GM23248 (cell line): ENCODE measurements around the gene ASRGL1. TPM values are rescaled to one million over a fixed set of nuclear protein-coding genes. Genes with fewer than 3 reads are reported as not detected.
A peak's percentile ranks its signal among the peaks of the same experiment; 100 is the strongest.

Experiments
- DNase-seq: peaks from one replicate; pipeline ENCODE4 v3.0.0-alpha.2; 2015
- H2AFZ ChIP-seq: fragments of 200-600 bp; sonication (generic); 2 replicates; pipeline ENCODE4 v1.6.1; 2016; ENCODE audit warnings: antibody characterized with exemption
- H3F3A ChIP-seq: fragments of 200-600 bp; sonication (generic); 2 replicates; pipeline ENCODE4 v1.6.1; 2016; ENCODE audit warnings: mild to moderate bottlenecking, antibody characterized with exemption, mixed run types; ENCODE audit not compliant: insufficient read depth
- H3K27ac ChIP-seq: fragments of 200-600 bp; sonication (generic); 2 replicates; pipeline ENCODE4 v1.5.1; 2016; ENCODE audit warnings: mild to moderate bottlenecking
- H3K27me3 ChIP-seq: fragments of 200-600 bp; sonication (generic); replicated peaks from 2 replicates; pipeline ENCODE4 v1.6.1; 2016; ENCODE audit warnings: mild to moderate bottlenecking; ENCODE audit not compliant: insufficient read depth
- H3K36me3 ChIP-seq: fragments of 200-600 bp; sonication (generic); 2 replicates; pipeline ENCODE4 v1.6.1; 2016; ENCODE audit warnings: low read depth, mild to moderate bottlenecking
- H3K4me1 ChIP-seq: fragments of 200-600 bp; sonication (generic); 2 replicates; pipeline ENCODE4 v1.6.1; 2016; ENCODE audit warnings: mild to moderate bottlenecking; ENCODE audit not compliant: insufficient read depth
- H3K4me2 ChIP-seq: fragments of 200-600 bp; sonication (generic); one replicate; pipeline ENCODE4 v1.6.1; 2016; ENCODE audit warnings: mild to moderate bottlenecking; ENCODE audit not compliant: unreplicated experiment
- H3K4me3 ChIP-seq: fragments of 200-600 bp; sonication (generic); 2 replicates; pipeline ENCODE4 v1.5.1; 2016; ENCODE audit warnings: mild to moderate bottlenecking
- H3K79me2 ChIP-seq: fragments of 200-600 bp; sonication (generic); 2 replicates; pipeline ENCODE4 v1.6.1; 2016; ENCODE audit warnings: mild to moderate bottlenecking; ENCODE audit not compliant: insufficient read depth
- H3K9ac ChIP-seq: fragments of 200-600 bp; sonication (generic); 2 replicates; pipeline ENCODE4 v1.6.1; 2016; ENCODE audit warnings: mild to moderate bottlenecking
- H3K9me2 ChIP-seq: fragments of 200-600 bp; sonication (generic); 2 replicates; pipeline ENCODE4 v1.6.1; 2016; ENCODE audit warnings: mixed run types, mild to moderate bottlenecking, moderate library complexity; ENCODE audit not compliant: insufficient read depth
- H3K9me3 ChIP-seq: fragments of 200-600 bp; sonication (generic); one replicate; pipeline ENCODE4 v1.6.1; 2017; ENCODE audit warnings: low read depth
- H4K20me1 ChIP-seq: fragments of 200-600 bp; sonication (generic); 2 replicates; pipeline ENCODE4 v1.6.0; 2016; ENCODE audit not compliant: insufficient read depth
- EZH2 ChIP-seq: fragments of 200-600 bp; sonication (generic); IDR thresholded peaks from 2 replicates; pipeline ENCODE4 v1.6.1; 2018; ENCODE audit warnings: antibody characterized with exemption, mild to moderate bottlenecking; ENCODE audit not compliant: insufficient read depth, poor library complexity, severe bottlenecking
- EZH2phosphoT487 ChIP-seq: fragments of 200-600 bp; sonication (generic); IDR thresholded peaks from 2 replicates; pipeline ENCODE4 v1.6.1; 2018; ENCODE audit warnings: antibody characterized with exemption, moderate library complexity, mild to moderate bottlenecking, low read depth; ENCODE audit not compliant: insufficient read depth
- WGBS, 2 experiments: methylation state at CpG; one replicate each; pipeline ENCODE4 v1.1.6; 2015 to 2017; ENCODE audit warnings: low lambda C conversion rate in 2 of 2, low coverage in 1 of 2; ENCODE audit errors: missing lambda C conversion rate in 2 of 2; 5-methylcytosine and 5-hydroxymethylcytosine counted together
- in situ Hi-C: fragments of 300-500 bp; cut with MboI; formaldehyde crosslinking; loops from 2 replicates; pipeline ENCODE4 v1.15.0; 2020
- polyA plus RNA-seq: library from polyadenylated mRNA; unstranded; fragments of >200 nt; fragmentation: Nextera tagmentation; extraction: Ambion mirVana; gene quantifications from 2 replicates; pipeline ENCODE4 v1.2.1, GENCODE V29; 2016
- total RNA-seq: library from RNA; depleted of rRNA; stranded (reverse); fragments of >200 nt; shearing (Covaris generic); gene quantifications from 2 replicates; pipeline ENCODE4 v1.2.3, GENCODE V29; 2014

Gene ASRGL1
- total and polyA plus RNA-seq, 2 experiments from 2014 or later = 0.43 to 0.59 TPM

DNA sequence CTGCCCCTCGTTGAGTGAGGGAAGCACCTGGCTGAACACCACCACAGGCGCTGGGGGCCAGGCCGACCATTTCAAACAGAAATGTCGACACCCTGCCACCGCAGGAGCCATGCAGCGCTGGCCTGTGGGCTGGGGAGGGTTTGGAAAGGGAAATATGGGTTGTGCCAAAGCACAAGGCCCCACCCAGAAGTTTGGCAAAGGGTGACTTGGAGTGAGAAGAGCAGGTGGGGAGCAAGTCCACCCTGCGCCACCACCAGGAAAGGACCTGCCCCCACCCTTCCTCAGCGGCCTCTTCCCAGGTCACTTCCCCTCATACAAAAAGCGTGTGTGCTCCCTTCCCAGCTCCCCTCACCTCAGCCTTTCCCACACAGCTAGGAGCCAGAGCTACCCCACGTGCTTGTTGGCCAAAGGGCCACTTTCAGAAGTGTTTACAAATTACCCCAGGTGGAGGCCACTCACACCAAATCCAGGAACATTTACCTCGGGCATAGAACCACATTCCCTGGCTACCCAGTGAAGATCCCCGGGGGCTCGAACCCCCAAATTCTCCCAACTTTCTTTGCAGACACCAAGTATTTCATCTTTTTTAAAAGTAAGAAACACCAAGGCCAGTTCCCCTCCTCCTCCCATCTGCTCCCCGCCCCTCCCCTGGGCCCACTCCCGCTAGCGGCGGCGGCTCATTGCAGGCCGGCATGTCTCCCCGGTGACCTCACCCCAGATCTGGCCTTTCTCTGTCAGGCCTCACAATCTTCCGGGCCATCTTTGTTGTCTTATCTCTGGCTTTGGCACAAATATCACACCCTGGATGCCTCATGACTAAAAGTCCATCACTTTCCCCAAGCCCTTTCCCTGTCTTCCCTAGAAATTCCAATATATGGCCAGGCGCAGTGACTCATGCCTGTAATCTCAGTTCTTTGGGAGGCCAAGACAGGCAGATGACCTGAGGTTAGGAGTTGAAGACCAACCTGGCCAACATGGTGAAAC, 61.1 kb downstream of the ASRGL1 start:
- Histone ChIP-seq H3K27me3 (no peaks in the 10 kb centered on the region), H2AFZ (no peak overlapping the region), H3K9me3 (no peaks in the 10 kb centered on the region), H3K9me2 (no peaks in the 10 kb centered on the region), H3K36me3 (no peaks in the 10 kb centered on the region), H3K27ac (peak overlapping the region; percentile 15), H3K79me2 (no peaks in the 10 kb centered on the region), H3F3A (peaks cover 16% of the 10 kb centered on the region), H3K9ac (no peak overlapping the region), H3K4me1 (peaks cover 53% of the 10 kb centered on the region), H3K4me2 (peak overlapping the region; percentile 10), H3K4me3 (no peak overlapping the region), H4K20me1 (no peaks in the 10 kb centered on the region)
- peak; percentile 56 for DNase-seq
- TF ChIP-seq EZH2phosphoT487 (no peak), EZH2 (no peak)
- WGBS, 2 experiments = 28 to 32% methylated on average over 21 to 22 of the region's 22 CpGs
- in situ Hi-C loops = loop anchor here (10.0 to 25.0 kb wide), 2 partner anchors 156 to 289 kb away; partner anchors contain the start of genes LRRN4CL and UBXN1

GRCh38 chr11:62399172-62399877, 62.1 kb downstream of the ASRGL1 start:
- H3K4me2 ChIP-seq = peak overlapping the region; percentile 0
- no peak overlapping the region for H3K4me3 ChIP-seq
- TF ChIP-seq EZH2 (no peak), EZH2phosphoT487 (no peak)
- WGBS, 2 experiments = 26 to 29% methylated on average over 10 of the region's 10 CpGs
- in situ Hi-C loops = loop anchor here (10.0 to 25.0 kb wide), 2 partner anchors 155 to 288 kb away; partner anchors contain the start of genes LRRN4CL and UBXN1
- H2AFZ ChIP-seq = no peak overlapping the region
- no peaks in the 10 kb centered on the region for H3K79me2 ChIP-seq
- no peaks in the 10 kb centered on the region for H3K9me2 ChIP-seq
- H3K9me3 ChIP-seq = no peaks in the 10 kb centered on the region
- no peak overlapping the region for H3K9ac ChIP-seq
- H3K4me1 ChIP-seq = peaks cover 53% of the 10 kb centered on the region
- DNase-seq = peak; percentile 46
- H3K36me3 ChIP-seq = no peaks in the 10 kb centered on the region
- H3K27me3 ChIP-seq = no peaks in the 10 kb centered on the region
- no peaks in the 10 kb centered on the region for H4K20me1 ChIP-seq
- peaks cover 16% of the 10 kb centered on the region for H3F3A ChIP-seq
- peak overlapping the region; percentile 15 for H3K27ac ChIP-seq

DNA sequence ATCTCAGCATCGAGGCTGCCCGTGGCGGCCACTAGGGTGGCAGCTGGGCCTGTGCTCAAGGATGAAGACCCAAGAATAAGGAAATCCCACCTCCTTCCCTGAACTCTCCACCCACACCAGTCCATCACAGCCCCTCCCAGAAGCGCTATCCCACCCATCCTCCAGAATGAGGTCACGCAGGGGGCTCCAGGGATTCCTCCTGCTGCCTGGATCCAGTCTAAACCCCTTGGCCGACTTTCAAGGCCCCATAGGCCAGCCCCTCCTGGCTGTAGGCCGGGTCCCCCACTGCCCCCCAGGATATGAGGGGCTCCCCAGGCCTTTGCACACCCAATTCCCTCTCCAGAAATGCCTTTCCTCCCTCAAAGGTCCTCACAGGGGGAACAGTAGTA, 62.6 kb downstream of the ASRGL1 start:
- peaks cover 53% of the 10 kb centered on the region for H3K4me1 ChIP-seq

DNA sequence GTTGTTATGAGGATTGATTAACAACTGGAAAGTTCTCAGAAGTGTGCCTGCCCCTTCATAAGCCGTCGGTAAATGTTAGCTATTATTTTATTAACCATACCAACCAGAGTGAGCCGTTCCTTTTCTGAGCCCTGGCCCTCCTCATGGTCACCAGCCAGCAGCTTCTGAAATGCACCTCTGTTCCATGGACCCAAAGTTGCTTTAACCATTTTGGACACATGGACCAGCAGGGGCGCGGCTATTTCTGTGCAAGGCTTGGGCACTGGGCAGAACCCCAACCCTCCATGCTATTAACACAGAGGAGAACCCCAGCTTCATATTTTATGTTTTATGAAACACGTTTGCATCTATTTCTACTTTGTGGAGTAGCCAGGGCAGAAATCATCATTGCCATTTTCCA, 63.0 kb downstream of the ASRGL1 start:
- Histone ChIP-seq H3K9ac (peak overlapping the region; percentile 11; the same call in 1 of the 2 replicates), H3K9me3 (no peaks in the 10 kb centered on the region), H3K9me2 (no peaks in the 10 kb centered on the region), H3K4me1 (peaks cover 52% of the 10 kb centered on the region), H3K4me3 (no peak overlapping the region), H3K27me3 (no peaks in the 10 kb centered on the region), H4K20me1 (no peaks in the 10 kb centered on the region), H3K27ac (peak overlapping the region; percentile 39), H3K79me2 (no peaks in the 10 kb centered on the region), H2AFZ (no peak overlapping the region), H3K4me2 (peak overlapping the region; percentile 33), H3K36me3 (no peaks in the 10 kb centered on the region), H3F3A (peaks cover 16% of the 10 kb centered on the region)
- DNase-seq = peak; percentile 39
- 14 to 21% methylated on average over 6 of the region's 6 CpGs for WGBS, 2 experiments
- TF ChIP-seq EZH2 = no peak
- TF ChIP-seq EZH2phosphoT487 = no peak
- in situ Hi-C loops = no loop called here

More for the DNA sequence above, 62.6 kb downstream of the ASRGL1 start:
- WGBS, 2 experiments = 23 to 25% methylated on average over 7 of the region's 7 CpGs
- H3K27ac ChIP-seq = peak overlapping the region; percentile 39; the same call in 1 of the 2 replicates
- no peak for DNase-seq
- H3K4me2 ChIP-seq = peak overlapping the region; percentile 33
- H3K9ac ChIP-seq = peak overlapping the region; percentile 3; the same call in 1 of the 2 replicates
- no peaks in the 10 kb centered on the region for H3K79me2 ChIP-seq
- in situ Hi-C loops = loop anchor here (10.0 to 25.0 kb wide), 2 partner anchors 155 to 287 kb away; partner anchors contain the start of genes LRRN4CL and UBXN1
- H4K20me1 ChIP-seq = no peaks in the 10 kb centered on the region
- no peaks in the 10 kb centered on the region for H3K9me2 ChIP-seq
- TF ChIP-seq EZH2phosphoT487 (no peak), EZH2 (no peak)
- H3K9me3 ChIP-seq = no peaks in the 10 kb centered on the region
- H2AFZ ChIP-seq = no peak overlapping the region
- no peaks in the 10 kb centered on the region for H3K36me3 ChIP-seq
- H3K27me3 ChIP-seq = no peaks in the 10 kb centered on the region
- H3F3A ChIP-seq = peaks cover 16% of the 10 kb centered on the region
- H3K4me3 ChIP-seq = no peak overlapping the region
